GM23338 (cell line): Measurements from ENCODE around the gene DLK1. TPM values are rescaled to one million over a fixed set of nuclear protein-coding genes. Genes with fewer than 3 reads are reported as not detected.

ENCODE experiments used
- ATAC-seq: fragments of 200-7000 bp; cut with Tn5 transposase; 3 replicates; pipeline ENCODE4 v1.9.1; 2020
- DNase-seq: peaks from one replicate; pipeline ENCODE4 v3.0.0-alpha.2; 2015; ENCODE audit warnings: low spot score
- H2AFZ ChIP-seq: fragments of 200-600 bp; sonication (generic); 2 replicates; pipeline ENCODE4 v1.8.0; 2016; ENCODE audit warnings: antibody characterized with exemption, mild to moderate bottlenecking, moderate library complexity
- H3F3A ChIP-seq: fragments of 200-600 bp; sonication (generic); replicated peaks from 2 replicates; pipeline ENCODE4 v1.8.0; 2017; ENCODE audit warnings: antibody characterized with exemption, mixed run types, low read depth
- H3K27ac ChIP-seq: fragments of 200-600 bp; sonication (generic); 2 replicates; pipeline ENCODE4 v1.6.1; 2016; ENCODE audit warnings: low read depth
- H3K27me3 ChIP-seq: fragments of 200-600 bp; sonication (generic); 2 replicates; pipeline ENCODE4 v1.8.0; 2016; ENCODE audit warnings: mild to moderate bottlenecking, mixed run types, moderate library complexity; ENCODE audit not compliant: insufficient read depth
- H3K36me3 ChIP-seq: fragments of 200-600 bp; sonication (generic); 2 replicates; pipeline ENCODE4 v1.8.0; 2016; ENCODE audit warnings: mild to moderate bottlenecking; ENCODE audit not compliant: insufficient read depth
- H3K4me1 ChIP-seq: fragments of 200-600 bp; sonication (generic); 2 replicates; pipeline ENCODE4 v1.8.0; 2016; ENCODE audit warnings: mild to moderate bottlenecking, moderate library complexity; ENCODE audit not compliant: insufficient read depth
- H3K4me2 ChIP-seq: fragments of 200-600 bp; sonication (generic); 2 replicates; pipeline ENCODE4 v1.7.1; 2017; ENCODE audit warnings: mixed run types
- H3K4me3 ChIP-seq: fragments of 200-600 bp; sonication (generic); 2 replicates; pipeline ENCODE4 v1.6.1; 2016; ENCODE audit warnings: mixed run types
- H3K79me2 ChIP-seq: fragments of 200-600 bp; sonication (generic); replicated peaks from 2 replicates; pipeline ENCODE4 v1.8.0; 2017; ENCODE audit warnings: mild to moderate bottlenecking; ENCODE audit not compliant: insufficient read depth
- H3K9me2 ChIP-seq: fragments of 200-600 bp; sonication (generic); 2 replicates; pipeline ENCODE4 v1.8.0; 2017; ENCODE audit not compliant: insufficient read depth
- H4K20me1 ChIP-seq: fragments of 200-600 bp; sonication (generic); replicated peaks from 2 replicates; pipeline ENCODE4 v1.8.0; 2017; ENCODE audit warnings: mild to moderate bottlenecking; ENCODE audit not compliant: insufficient read depth
- H3K27ac Mint-ChIP-seq: 2 replicates; pipeline ENCODE4 v1.8.0; 2020; ENCODE audit warnings: inconsistent platforms, mild to moderate bottlenecking, moderate library complexity, mixed read lengths
- H3K27me3 Mint-ChIP-seq: 3 replicates; pipeline ENCODE4 v1.8.0; 2022; ENCODE audit warnings: low read depth, mild to moderate bottlenecking, moderate library complexity, mixed read lengths, inconsistent platforms; ENCODE audit not compliant: insufficient read depth, poor library complexity
- H3K36me3 Mint-ChIP-seq: 3 replicates; pipeline ENCODE4 v1.8.0; 2021; ENCODE audit warnings: low read depth, mild to moderate bottlenecking, inconsistent platforms, moderate library complexity, mixed read lengths
- H3K4me1 Mint-ChIP-seq: 3 replicates; pipeline ENCODE4 v1.8.0; 2020; ENCODE audit warnings: mild to moderate bottlenecking, inconsistent platforms, mixed read lengths
- H3K4me3 Mint-ChIP-seq: 3 replicates; pipeline ENCODE4 v1.8.0; 2021; ENCODE audit warnings: moderate library complexity, mild to moderate bottlenecking, inconsistent platforms, mixed read lengths
- H3K9me3 Mint-ChIP-seq: 3 replicates; pipeline ENCODE4 v1.8.0; 2020; ENCODE audit warnings: moderate library complexity, mild to moderate bottlenecking, inconsistent platforms, mixed read lengths
- CREB1 ChIP-seq: fragments of 250-450 bp; sonication (Bioruptor Pico); IDR thresholded peaks from 2 replicates; pipeline ENCODE4 v1.5.0; 2020; ENCODE audit warnings: low read depth, mild to moderate bottlenecking, moderate library complexity
- EZH2 ChIP-seq: fragments of 200-600 bp; sonication (generic); IDR thresholded peaks from one replicate; pipeline ENCODE4 v1.8.0; 2017; ENCODE audit warnings: antibody characterized with exemption, mild to moderate bottlenecking, low read depth; ENCODE audit not compliant: unreplicated experiment
- EZH2phosphoT487 ChIP-seq: fragments of 200-600 bp; sonication (generic); IDR thresholded peaks from one replicate; pipeline ENCODE4 v1.8.1; 2018; ENCODE audit warnings: antibody characterized with exemption; ENCODE audit not compliant: unreplicated experiment
- JUNB ChIP-seq: IDR thresholded peaks from one replicate; pipeline ENCODE4 v1.6.1; 2016; ENCODE audit warnings: antibody characterized with exemption; ENCODE audit not compliant: unreplicated experiment
- NANOG ChIP-seq: IDR thresholded peaks from 2 replicates; pipeline ENCODE4 v1.6.1; 2016; ENCODE audit warnings: antibody characterized with exemption, borderline replicate concordance
- STAT1 ChIP-seq: IDR thresholded peaks from one replicate; pipeline ENCODE4 v1.6.1; 2016; ENCODE audit warnings: antibody characterized with exemption; ENCODE audit not compliant: unreplicated experiment
- ZNF114 ChIP-seq: fragments of 250-450 bp; sonication (Bioruptor Pico); IDR thresholded peaks from 2 replicates; pipeline ENCODE4 v1.5.0; 2020; ENCODE audit warnings: mild to moderate bottlenecking, moderate library complexity
- ZNF331 ChIP-seq: fragments of 250-450 bp; sonication (Bioruptor Pico); IDR thresholded peaks from 2 replicates; pipeline ENCODE4 v1.5.0; 2020; ENCODE audit warnings: low read depth, mild to moderate bottlenecking, moderate library complexity
- ZNF462 ChIP-seq: fragments of 250-450 bp; sonication (Bioruptor Pico); IDR thresholded peaks from 2 replicates; pipeline ENCODE4 v1.5.0; 2020; ENCODE audit warnings: mild to moderate bottlenecking, moderate library complexity
- polyA plus RNA-seq: library from polyadenylated mRNA; unstranded; fragments of >200 nt; fragmentation: Nextera tagmentation; extraction: Ambion mirVana; gene quantifications from 2 replicates; pipeline ENCODE4 v1.2.1, GENCODE V29; 2016
- total RNA-seq: library from RNA; depleted of rRNA; stranded (reverse); fragments of >200 nt; shearing (Covaris generic); gene quantifications from 2 replicates; pipeline ENCODE4 v1.2.3, GENCODE V29; 2014
- TF ChIP-seq, protein P1 (sequence below), 2 experiments: fragments of 200-600 bp in 1 of 2; sonication (generic) in 1 of 2; conservative IDR thresholded peaks; 2 replicates each; pipeline versions ENCODE4 v1.5.1 to v1.6.1; 2016 to 2017; ENCODE audit warnings: antibody characterized with exemption in 2 of 2, low read depth in 2 of 2, mild to moderate bottlenecking in 2 of 2, moderate library complexity in 1 of 2
- TF ChIP-seq, protein P2 (sequence below): IDR thresholded peaks from 2 replicates; pipeline ENCODE4 v1.6.1; 2016; ENCODE audit warnings: antibody characterized with exemption
- TF ChIP-seq, protein P3 (sequence below): IDR thresholded peaks from one replicate; pipeline ENCODE4 v1.6.1; 2018; ENCODE audit warnings: antibody characterized with exemption; ENCODE audit not compliant: unreplicated experiment

DLK1 gene
- total and polyA plus RNA-seq, 2 experiments from 2014 or later: 1.1 to 1.2 TPM

DNA sequence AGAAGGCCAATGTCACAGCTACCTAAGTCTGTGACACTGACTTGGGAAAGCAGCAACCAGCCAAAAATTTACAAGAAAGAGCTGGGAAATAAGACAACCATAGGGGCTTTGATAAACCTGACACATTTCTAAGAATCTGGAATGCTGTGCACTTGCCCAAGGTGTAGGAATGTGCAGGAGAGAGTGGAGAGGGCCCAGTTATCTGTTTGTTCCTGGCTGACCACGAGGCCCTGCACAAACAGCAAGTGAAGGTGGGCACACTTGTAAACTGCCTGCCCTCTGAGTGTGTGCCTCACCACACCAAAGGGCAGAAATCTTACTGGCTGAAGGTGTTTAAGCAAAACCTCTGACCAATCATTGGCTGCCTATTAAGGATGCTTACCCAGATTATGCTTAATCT, 27.3 kb downstream of the DLK1 start (continued):
- TF ChIP-seq, protein P1, sequence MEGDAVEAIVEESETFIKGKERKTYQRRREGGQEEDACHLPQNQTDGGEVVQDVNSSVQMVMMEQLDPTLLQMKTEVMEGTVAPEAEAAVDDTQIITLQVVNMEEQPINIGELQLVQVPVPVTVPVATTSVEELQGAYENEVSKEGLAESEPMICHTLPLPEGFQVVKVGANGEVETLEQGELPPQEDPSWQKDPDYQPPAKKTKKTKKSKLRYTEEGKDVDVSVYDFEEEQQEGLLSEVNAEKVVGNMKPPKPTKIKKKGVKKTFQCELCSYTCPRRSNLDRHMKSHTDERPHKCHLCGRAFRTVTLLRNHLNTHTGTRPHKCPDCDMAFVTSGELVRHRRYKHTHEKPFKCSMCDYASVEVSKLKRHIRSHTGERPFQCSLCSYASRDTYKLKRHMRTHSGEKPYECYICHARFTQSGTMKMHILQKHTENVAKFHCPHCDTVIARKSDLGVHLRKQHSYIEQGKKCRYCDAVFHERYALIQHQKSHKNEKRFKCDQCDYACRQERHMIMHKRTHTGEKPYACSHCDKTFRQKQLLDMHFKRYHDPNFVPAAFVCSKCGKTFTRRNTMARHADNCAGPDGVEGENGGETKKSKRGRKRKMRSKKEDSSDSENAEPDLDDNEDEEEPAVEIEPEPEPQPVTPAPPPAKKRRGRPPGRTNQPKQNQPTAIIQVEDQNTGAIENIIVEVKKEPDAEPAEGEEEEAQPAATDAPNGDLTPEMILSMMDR (conservative IDR thresholded peaks at IDR 0.05; ENCODE audit: low read depth in 2 of 2): no peak
- TF ChIP-seq STAT1 (no peak), EZH2phosphoT487 (no peak), ZNF331 (CRISPR knock-in tag) (no peak), CREB1 (CRISPR knock-in tag) (no peak), NANOG (no peak)
- TF ChIP-seq, protein P2, sequence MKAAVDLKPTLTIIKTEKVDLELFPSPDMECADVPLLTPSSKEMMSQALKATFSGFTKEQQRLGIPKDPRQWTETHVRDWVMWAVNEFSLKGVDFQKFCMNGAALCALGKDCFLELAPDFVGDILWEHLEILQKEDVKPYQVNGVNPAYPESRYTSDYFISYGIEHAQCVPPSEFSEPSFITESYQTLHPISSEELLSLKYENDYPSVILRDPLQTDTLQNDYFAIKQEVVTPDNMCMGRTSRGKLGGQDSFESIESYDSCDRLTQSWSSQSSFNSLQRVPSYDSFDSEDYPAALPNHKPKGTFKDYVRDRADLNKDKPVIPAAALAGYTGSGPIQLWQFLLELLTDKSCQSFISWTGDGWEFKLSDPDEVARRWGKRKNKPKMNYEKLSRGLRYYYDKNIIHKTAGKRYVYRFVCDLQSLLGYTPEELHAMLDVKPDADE: no peak

- no peaks in the 10 kb centered on the region; the same call in 2 of the 3 replicates for H3K36me3 Mint-ChIP-seq
- H3K27me3 Mint-ChIP-seq: peaks cover 7% of the 10 kb centered on the region
- DNase-seq (no peak), ATAC-seq (no peak)
- Histone ChIP-seq H3K79me2 (no peaks in the 10 kb centered on the region), H3K4me1 (no peaks in the 10 kb centered on the region), H3F3A (no peaks in the 10 kb centered on the region), H3K27me3 (no peaks in the 10 kb centered on the region), H3K4me2 (no peak overlapping the region), H2AFZ (no peak overlapping the region), H4K20me1 (no peaks in the 10 kb centered on the region), H3K27ac (no peak overlapping the region), H3K36me3 (no peaks in the 10 kb centered on the region), H3K4me3 (no peak overlapping the region), H3K9me2 (0 out of 2 replicates have a peak, but pooled peaks cover 3% of the 10 kb centered on the region)
- H3K9me3 Mint-ChIP-seq: no peaks in the 10 kb centered on the region
- H3K4me1 Mint-ChIP-seq: no peaks in the 10 kb centered on the region
- no peak overlapping the region for H3K27ac Mint-ChIP-seq
- no peak overlapping the region for H3K4me3 Mint-ChIP-seq
- TF ChIP-seq ZNF114 (CRISPR knock-in tag) (no peak), JUNB (no peak), EZH2 (no peak), ZNF462 (CRISPR knock-in tag) (no peak)
- TF ChIP-seq, protein P2: no peak
- TF ChIP-seq, protein P3, sequence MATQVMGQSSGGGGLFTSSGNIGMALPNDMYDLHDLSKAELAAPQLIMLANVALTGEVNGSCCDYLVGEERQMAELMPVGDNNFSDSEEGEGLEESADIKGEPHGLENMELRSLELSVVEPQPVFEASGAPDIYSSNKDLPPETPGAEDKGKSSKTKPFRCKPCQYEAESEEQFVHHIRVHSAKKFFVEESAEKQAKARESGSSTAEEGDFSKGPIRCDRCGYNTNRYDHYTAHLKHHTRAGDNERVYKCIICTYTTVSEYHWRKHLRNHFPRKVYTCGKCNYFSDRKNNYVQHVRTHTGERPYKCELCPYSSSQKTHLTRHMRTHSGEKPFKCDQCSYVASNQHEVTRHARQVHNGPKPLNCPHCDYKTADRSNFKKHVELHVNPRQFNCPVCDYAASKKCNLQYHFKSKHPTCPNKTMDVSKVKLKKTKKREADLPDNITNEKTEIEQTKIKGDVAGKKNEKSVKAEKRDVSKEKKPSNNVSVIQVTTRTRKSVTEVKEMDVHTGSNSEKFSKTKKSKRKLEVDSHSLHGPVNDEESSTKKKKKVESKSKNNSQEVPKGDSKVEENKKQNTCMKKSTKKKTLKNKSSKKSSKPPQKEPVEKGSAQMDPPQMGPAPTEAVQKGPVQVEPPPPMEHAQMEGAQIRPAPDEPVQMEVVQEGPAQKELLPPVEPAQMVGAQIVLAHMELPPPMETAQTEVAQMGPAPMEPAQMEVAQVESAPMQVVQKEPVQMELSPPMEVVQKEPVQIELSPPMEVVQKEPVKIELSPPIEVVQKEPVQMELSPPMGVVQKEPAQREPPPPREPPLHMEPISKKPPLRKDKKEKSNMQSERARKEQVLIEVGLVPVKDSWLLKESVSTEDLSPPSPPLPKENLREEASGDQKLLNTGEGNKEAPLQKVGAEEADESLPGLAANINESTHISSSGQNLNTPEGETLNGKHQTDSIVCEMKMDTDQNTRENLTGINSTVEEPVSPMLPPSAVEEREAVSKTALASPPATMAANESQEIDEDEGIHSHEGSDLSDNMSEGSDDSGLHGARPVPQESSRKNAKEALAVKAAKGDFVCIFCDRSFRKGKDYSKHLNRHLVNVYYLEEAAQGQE: no peak
Observed at GRCh38 chr14:100755649-100756048, 29.0 kb downstream of the DLK1 start.
